ENCODE measurements around the gene COX7B2.

DNA sequence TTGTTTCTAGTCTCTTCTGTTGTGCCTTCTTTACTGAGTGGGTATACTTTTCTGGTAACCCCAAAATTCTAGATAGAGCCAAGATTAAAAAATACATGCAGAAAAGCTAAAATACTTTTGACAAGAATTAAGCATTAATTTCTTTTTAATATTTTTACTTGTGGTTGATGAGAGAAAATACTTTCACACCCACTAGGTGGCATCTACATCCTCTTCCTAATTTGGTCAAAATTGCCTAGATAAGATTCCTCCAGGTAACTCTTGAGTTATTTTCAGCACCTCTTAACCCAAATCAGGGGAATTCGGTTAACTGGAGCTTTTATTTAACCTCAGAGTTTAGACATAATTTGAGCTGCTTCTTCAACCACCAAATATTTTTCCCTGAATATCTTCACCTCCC, 28.4 kb upstream of the COX7B2 start:
- TF ChIP-seq, protein P1, sequence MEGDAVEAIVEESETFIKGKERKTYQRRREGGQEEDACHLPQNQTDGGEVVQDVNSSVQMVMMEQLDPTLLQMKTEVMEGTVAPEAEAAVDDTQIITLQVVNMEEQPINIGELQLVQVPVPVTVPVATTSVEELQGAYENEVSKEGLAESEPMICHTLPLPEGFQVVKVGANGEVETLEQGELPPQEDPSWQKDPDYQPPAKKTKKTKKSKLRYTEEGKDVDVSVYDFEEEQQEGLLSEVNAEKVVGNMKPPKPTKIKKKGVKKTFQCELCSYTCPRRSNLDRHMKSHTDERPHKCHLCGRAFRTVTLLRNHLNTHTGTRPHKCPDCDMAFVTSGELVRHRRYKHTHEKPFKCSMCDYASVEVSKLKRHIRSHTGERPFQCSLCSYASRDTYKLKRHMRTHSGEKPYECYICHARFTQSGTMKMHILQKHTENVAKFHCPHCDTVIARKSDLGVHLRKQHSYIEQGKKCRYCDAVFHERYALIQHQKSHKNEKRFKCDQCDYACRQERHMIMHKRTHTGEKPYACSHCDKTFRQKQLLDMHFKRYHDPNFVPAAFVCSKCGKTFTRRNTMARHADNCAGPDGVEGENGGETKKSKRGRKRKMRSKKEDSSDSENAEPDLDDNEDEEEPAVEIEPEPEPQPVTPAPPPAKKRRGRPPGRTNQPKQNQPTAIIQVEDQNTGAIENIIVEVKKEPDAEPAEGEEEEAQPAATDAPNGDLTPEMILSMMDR (IDR thresholded peaks at IDR 0.05; ENCODE audit: low read depth, low read length): no peak
- TF ChIP-seq POLR2A (IDR thresholded peaks at IDR 0.05; ENCODE audit: extremely low read depth, insufficient read length): no peak
- TF ChIP-seq, protein P2, sequence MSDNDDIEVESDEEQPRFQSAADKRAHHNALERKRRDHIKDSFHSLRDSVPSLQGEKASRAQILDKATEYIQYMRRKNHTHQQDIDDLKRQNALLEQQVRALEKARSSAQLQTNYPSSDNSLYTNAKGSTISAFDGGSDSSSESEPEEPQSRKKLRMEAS (IDR thresholded peaks at IDR 0.05; ENCODE audit: low read depth, low read length): no peak
